HCT116 (cell line): Measurements from ENCODE around the gene TCIRG1. TPM values are rescaled to one million over a fixed set of nuclear protein-coding genes. Genes with fewer than 3 reads are reported as not detected.

ENCODE experiments used
- ATAC-seq: fragments of 200-7000 bp; cut with Tn5 transposase; 2 replicates; pipeline ENCODE4 v1.9.1; 2020; ENCODE audit warnings: mild to moderate bottlenecking, moderate library complexity
- BruUV-seq: library from RNA; stranded (reverse); fragments of 400-500 nt; replicated peaks from 2 replicates; lab custom pipeline; 2021; lab: Mats Ljungman, UMichigan
- CTCF ChIA-PET: fragments of 300-600 bp; sonication (Branson Sonifier 250); formaldehyde crosslinking; loops from one replicate; lab custom pipeline; 2021; ENCODE audit warnings: antibody characterized with exemption; lab: Charles Lee
- POLR2A ChIA-PET: fragments of 300-600, 350-600 bp; sonication (Branson Sonifier 250); formaldehyde crosslinking; loops from one replicate; lab custom pipeline; 2021; ENCODE audit warnings: antibody characterized with exemption; lab: Charles Lee
- RAD21 ChIA-PET, 2 experiments: fragments of 300-600 bp; sonication (Branson Sonifier 250); formaldehyde crosslinking; loops; one replicate each; lab custom pipeline; 2023; ENCODE audit warnings: low total read pairs in 2 of 2; ENCODE audit not compliant: uncharacterized antibody in 2 of 2, unreplicated experiment in 2 of 2, low non-redundant PET in 1 of 2; lab: Charles Lee
- DNase-seq: peaks from one replicate; pipeline ENCODE4 v3.0.0-alpha.2; 2010; ENCODE audit warnings: low read depth, low spot score
- H2AFZ ChIP-seq: fragments of 200-600 bp; shearing (Covaris generic), sonication (generic); 2 replicates; pipeline ENCODE4 v1.6.1; 2017; ENCODE audit warnings: low read depth, mixed run types, mixed read lengths, antibody characterized with exemption, low read length; ENCODE audit not compliant: poor library complexity, severe bottlenecking
- H3K27ac ChIP-seq: 2 replicates; pipeline ENCODE4 v1.5.1; 2012; ENCODE audit warnings: low read depth, low read length
- H3K27me3 ChIP-seq: fragments of 200-600 bp; sonication (generic); 2 replicates; pipeline ENCODE4 v1.6.1; 2016; ENCODE audit warnings: mixed run types, low read length, mixed read lengths; ENCODE audit not compliant: insufficient read depth
- H3K36me3 ChIP-seq, 2 experiments: fragments of 200-500 bp in 1 of 2; fragments of 200-600 bp in 1 of 2; sonication (Bioruptor generic) in 1 of 2; sonication (generic) in 1 of 2; 2 replicates each; pipeline versions ENCODE4 v1.5.1 to v1.6.1; 2014 to 2016; ENCODE audit warnings: low read length in 2 of 2, inconsistent platforms in 1 of 2, mixed read lengths in 1 of 2, mixed run types in 1 of 2; ENCODE audit not compliant: insufficient read depth in 2 of 2, control insufficient read depth in 1 of 2
- H3K4me1 ChIP-seq, 2 experiments: fragments of 200-600 bp in 1 of 2; sonication (generic) in 1 of 2; 2 replicates each; pipeline versions ENCODE4 v1.5.1 to v1.6.1; 2012 to 2017; ENCODE audit warnings: low read length in 2 of 2, inconsistent platforms in 1 of 2, mild to moderate bottlenecking in 1 of 2, mixed read lengths in 1 of 2, mixed run types in 1 of 2, moderate library complexity in 1 of 2; ENCODE audit not compliant: insufficient read depth in 2 of 2, control insufficient read depth in 1 of 2
- H3K4me2 ChIP-seq: fragments of 200-600 bp; sonication (generic); 2 replicates; pipeline ENCODE4 v1.6.1; 2017; ENCODE audit warnings: mixed run types, low read length, mixed read lengths
- H3K4me3 ChIP-seq, 2 experiments: fragments of 200-600 bp in 1 of 2; sonication (generic) in 1 of 2; replicated peaks in 1 of 2; 2 replicates each; pipeline ENCODE4 v1.5.1; 2011 to 2016; ENCODE audit warnings: low read length in 2 of 2, control low read depth in 1 of 2, low read depth in 1 of 2, mild to moderate bottlenecking in 1 of 2, mixed read lengths in 1 of 2, mixed run types in 1 of 2
- H3K79me2 ChIP-seq: fragments of 200-600 bp; sonication (generic); 2 replicates; pipeline ENCODE4 v1.6.1; 2017; ENCODE audit warnings: mild to moderate bottlenecking, mixed run types, low read length, moderate library complexity, mixed read lengths; ENCODE audit not compliant: insufficient read depth
- H3K9ac ChIP-seq: fragments of 200-600 bp; sonication (generic); 2 replicates; pipeline ENCODE4 v1.6.1; 2016; ENCODE audit warnings: low read length, mixed read lengths
- H3K9me2 ChIP-seq: fragments of 200-600 bp; sonication (generic), shearing (Covaris generic); 2 replicates; pipeline ENCODE4 v1.6.1; 2017; ENCODE audit warnings: mixed run types, mild to moderate bottlenecking, moderate library complexity; ENCODE audit not compliant: insufficient read depth
- H3K9me3 ChIP-seq, 2 experiments: fragments of 200-500 bp in 1 of 2; fragments of 200-600 bp in 1 of 2; sonication (Bioruptor generic) in 1 of 2; sonication (generic) in 1 of 2; 2 replicates each; pipeline ENCODE4 v1.6.1; 2014 to 2017; ENCODE audit warnings: low read length in 2 of 2, mixed read lengths in 2 of 2, inconsistent platforms in 1 of 2, low read depth in 1 of 2, mild to moderate bottlenecking in 1 of 2, mixed run types in 1 of 2, moderate library complexity in 1 of 2; ENCODE audit not compliant: control insufficient read depth in 1 of 2, insufficient read depth in 1 of 2
- H4K20me1 ChIP-seq: fragments of 200-600 bp; sonication (generic), shearing (Covaris generic); 2 replicates; pipeline ENCODE4 v1.6.1; 2017; ENCODE audit warnings: mixed run types, mild to moderate bottlenecking, moderate library complexity; ENCODE audit not compliant: insufficient read depth
- CBX3 ChIP-seq: IDR thresholded peaks from 2 replicates; pipeline ENCODE4 v1.6.1; 2012; ENCODE audit warnings: low read depth
- EGR1 ChIP-seq: IDR thresholded peaks from 2 replicates; pipeline ENCODE4 v1.6.1; 2012; ENCODE audit warnings: low read depth
- SRF ChIP-seq: IDR thresholded peaks from 2 replicates; pipeline ENCODE4 v1.6.1; 2012; ENCODE audit warnings: low read depth
- YY1 ChIP-seq: IDR thresholded peaks from 2 replicates; pipeline ENCODE4 v1.6.1; 2011; ENCODE audit warnings: low read length, low read depth, moderate library complexity, mild to moderate bottlenecking; ENCODE audit not compliant: insufficient replicate concordance; ENCODE audit errors: extremely low read depth
- ZBTB33 ChIP-seq: IDR thresholded peaks from 2 replicates; pipeline ENCODE4 v1.6.1; 2011; ENCODE audit warnings: mild to moderate bottlenecking, low read length, moderate library complexity; ENCODE audit not compliant: insufficient replicate concordance; ENCODE audit errors: extremely low read depth
- ZFX ChIP-seq: fragments of 450-650 bp; IDR thresholded peaks from 2 replicates; pipeline ENCODE4 v1.6.1; 2017
- intact Hi-C: fragments of 100-400 bp; cut with micrococcal nuclease; formaldehyde crosslinking; loops from 2 replicates; pipeline ENCODE4 v1.10.0; 2022
- total RNA-seq: library from RNA; stranded (reverse); gene quantifications from one replicate; pipeline ENCODE4 v1.2.1, GENCODE V29; 2021; ENCODE audit not compliant: unreplicated experiment

TCIRG1 gene
- total RNA-seq, 1 experiment from 2014 or later, result 101 TPM

- CTCF ChIA-PET, result no interaction called here
- RAD21 ChIA-PET, result no interaction called here
- peaks cover 0 to 15% of the 10 kb centered on the region in 2 experiments; a peak in 1 of 4 replicates for H3K36me3 ChIP-seq
- TF ChIP-seq EGR1 (no peak), ZBTB33 (no peak), ZFX (no peak), YY1 (no peak)
- H3K27ac ChIP-seq, result no peak overlapping the region
- peaks cover 10% of the 10 kb centered on the region for H3K79me2 ChIP-seq
- no peak for DNase-seq
- POLR2A ChIA-PET, result no interaction called here
- H4K20me1 ChIP-seq, result no peaks in the 10 kb centered on the region; the same call in 1 of the 2 replicates
- ATAC-seq, result no peak
- no peak overlapping the region for H2AFZ ChIP-seq
- no peak overlapping the region for H3K4me3 ChIP-seq
- BruUV-seq, result no TSS peak
- no peaks in the 10 kb centered on the region for H3K9me2 ChIP-seq
- no peaks in the 10 kb centered on the region for H3K9me3 ChIP-seq
- no peaks in the 10 kb centered on the region for H3K27me3 ChIP-seq
- no peak overlapping the region for H3K9ac ChIP-seq
- intact Hi-C loops, result no loop called here
- no peak overlapping the region for H3K4me2 ChIP-seq
- H3K4me1 ChIP-seq, result no peaks in the 10 kb centered on the region; a peak in 1 of 4 replicates
Measured at GRCh38 chr11:68077617-68078582, 39.1 kb downstream of the TCIRG1 start.

GRCh38 chr11:68080860-68081259 is 42.0 kb downstream of the TCIRG1 start:
- H3K4me2 ChIP-seq, result no peak overlapping the region
- no peak overlapping the region for H3K4me3 ChIP-seq
- TF ChIP-seq SRF (no peak), CBX3 (no peak)
- DNase-seq (no peak), ATAC-seq (no peak)
- H3K36me3 ChIP-seq, result peaks cover 0 to 6% of the 10 kb centered on the region in 2 experiments; a peak in 1 of 4 replicates
- peaks cover 18% of the 10 kb centered on the region; the same call in 1 of the 2 replicates for H3K79me2 ChIP-seq
- intact Hi-C loops, result no loop called here
- CTCF ChIA-PET, result no interaction called here
- no peak overlapping the region for H2AFZ ChIP-seq
- RAD21 ChIA-PET, result no interaction called here
- no peaks in the 10 kb centered on the region for H3K9me2 ChIP-seq
- no peaks in the 10 kb centered on the region for H4K20me1 ChIP-seq
- H3K27me3 ChIP-seq, result no peaks in the 10 kb centered on the region
- H3K4me1 ChIP-seq, result no peaks in the 10 kb centered on the region; a peak in 1 of 4 replicates
- H3K27ac ChIP-seq, result no peak overlapping the region
- BruUV-seq, result no TSS peak
- no peak overlapping the region for H3K9ac ChIP-seq
- POLR2A ChIA-PET, result no interaction called here
- H3K9me3 ChIP-seq, result no peaks in the 10 kb centered on the region
